Psoas muscle (tissue), 8 donors: ENCODE measurements around the gene POLR3B. TPM values are rescaled to one million over a fixed set of nuclear protein-coding genes. Genes with fewer than 3 reads are reported as not detected.
"Not testable (repeated sequence)": the region's sequence is repeated elsewhere in the genome, so short reads cannot be mapped to it uniquely, and the experiment has no call there.

Source experiments
- ATAC-seq, 4 donors: fragments of 200-7000 bp; cut with Tn5 transposase; one replicate each; pipeline ENCODE4 v1.9.1; 2020; ENCODE audit warnings: moderate library complexity in 3 of 4, mild to moderate bottlenecking in 2 of 4
- DNase-seq, 2 donors: peaks; one replicate each; pipeline ENCODE4 v3.0.0-alpha.2; 2020
- H3K27ac ChIP-seq: fragments of 200-600 bp; one replicate; pipeline ENCODE4 v1.8.0; 2022
- H3K27me3 ChIP-seq, 3 donors: fragments of 200-600 bp in 1 of 3; one replicate each; pipeline versions ENCODE4 v1.6.1 to v1.8.0; 2013 to 2022; ENCODE audit warnings: low read length in 2 of 3, mild to moderate bottlenecking in 2 of 3, moderate library complexity in 1 of 3; ENCODE audit not compliant: insufficient read depth in 3 of 3
- H3K36me3 ChIP-seq, 2 donors: fragments of 200-600 bp in 1 of 2; one replicate each; pipeline versions ENCODE4 v1.6.1 to v1.8.0; 2013 to 2022; ENCODE audit warnings: low read depth in 1 of 2, mild to moderate bottlenecking in 1 of 2, moderate library complexity in 1 of 2; ENCODE audit not compliant: insufficient read depth in 1 of 2
- H3K4me1 ChIP-seq: fragments of 200-600 bp; one replicate; pipeline ENCODE4 v1.8.0; 2022
- H3K4me3 ChIP-seq: fragments of 200-600 bp; one replicate; pipeline ENCODE4 v1.8.0; 2022; ENCODE audit warnings: mild to moderate bottlenecking
- H3K9me3 ChIP-seq: fragments of 200-600 bp; one replicate; pipeline ENCODE4 v1.8.0; 2022
- CTCF ChIP-seq: fragments of 200-600 bp; IDR thresholded peaks from one replicate; pipeline ENCODE4 v1.8.0; 2022; ENCODE audit warnings: antibody characterized with exemption
- WGBS, 3 donors: extraction: QIAGEN DNeasy Blood & Tissue Kit; methylation state at CpG; one replicate each; pipeline versions ENCODE4 v1.1.6 to v1.1.7; 2013; 5-methylcytosine and 5-hydroxymethylcytosine counted together
- intact Hi-C, 2 donors: fragments of 100-400 bp; cut with DNase I; formaldehyde crosslinking; loops; one replicate each; pipeline versions ENCODE4 v1.11.0 to v1.14.2; 2022
- polyA plus RNA-seq, 3 donors: library from polyadenylated mRNA; stranded (reverse); fragments of 200-250 nt; gene quantifications; one replicate each; pipeline ENCODE4 v1.2.3, GENCODE V29; 2013
- total RNA-seq, 4 donors: library from RNA; stranded (reverse); fragmentation: NEBNext Ultra II Directional in 2 of 4; extraction: Animal tissue kit (Norgen Biotek cat#: 25700) in 2 of 4; gene quantifications; one replicate each; pipeline versions ENCODE4 v1.2.1 to v1.2.4, GENCODE V29; 2021 to 2023
- donor health status: healthy with polysubstance abuse.
- donor health status: DM: no; HTN: no; CAD: no; lungs with moderate emphysema.
- donor health status: Bipolar disorder and iron deficiency.
- donor health status: healthy.
- donor health status: DM: yes; HTN: yes; CAD: no.
- donor health status: DM: no; HTN: no; CAD: no.
- donor health status: DM: no; HTN: no; CAD: no.
- donor health status: DM: yes; HTN: yes; CAD: no.

POLR3B gene
- total and polyA plus RNA-seq, 7 donors: 3.6 to 14.0 (median 6.7) TPM

GRCh38 chr12:106369624-106370346 is 12.2 kb downstream of the POLR3B start:
- no peak overlapping the region for H3K4me3 ChIP-seq
- TF ChIP-seq CTCF: no peak
- H3K27me3 ChIP-seq: no peaks in the 10 kb centered on the region
- DNase-seq (no peak), ATAC-seq (no peak)
- intact Hi-C loops: no loop called here
- no peaks in the 10 kb centered on the region for H3K9me3 ChIP-seq
- no peaks in the 10 kb centered on the region for H3K4me1 ChIP-seq
- 84 to 88% (median 86%) methylated on average over 6 of the region's 6 CpGs for WGBS, 3 donors
- peaks cover 0 to 56% of the 10 kb centered on the region in 2 donors for H3K36me3 ChIP-seq
- no peak overlapping the region for H3K27ac ChIP-seq

GRCh38 chr12:106378788-106379187 is 21.2 kb downstream of the POLR3B start:
- Histone ChIP-seq H3K27ac (no peak overlapping the region), H3K27me3 (no peaks in the 10 kb centered on the region), H3K4me1 (no peaks in the 10 kb centered on the region), H3K36me3 (peaks cover 0 to 81% of the 10 kb centered on the region in 2 donors), H3K9me3 (peaks cover 2% of the 10 kb centered on the region), H3K4me3 (no peak overlapping the region)
- 78 to 84% (median 83%) methylated on average over 4 of the region's 4 CpGs for WGBS, 3 donors
- TF ChIP-seq CTCF: no peak
- no peak for ATAC-seq
- intact Hi-C loops: no loop called here
- DNase-seq: no peak

- ATAC-seq: no peak
- 98 to 100% (median 98%) methylated on average over 1 of the region's 1 CpG for WGBS, 3 donors
- no peak overlapping the region for H3K27ac ChIP-seq
Observed at GRCh38 chr12:106380954-106381353, 23.4 kb downstream of the POLR3B start.

GRCh38 chr12:106381866-106382265 is 24.3 kb downstream of the POLR3B start:
- H3K4me3 ChIP-seq, H3K27me3 ChIP-seq, DNase-seq, H3K9me3 ChIP-seq, ATAC-seq, H3K27ac ChIP-seq, H3K4me1 ChIP-seq: not testable (repeated sequence)
- peaks cover 0 to 81% of the 10 kb centered on the region in 2 donors for H3K36me3 ChIP-seq
- intact Hi-C loops: loop anchor here in 1 of 2 donors (10.0 kb wide), 1 partner anchor 723 kb away; no protein-coding TSS in a partner anchor
- 84 to 92% (median 86%) methylated on average over 4 of the region's 4 CpGs for WGBS, 3 donors

More at GRCh38 chr12:106380954-106381353, 23.4 kb downstream of the POLR3B start:
- Histone ChIP-seq H3K4me3 (no peak overlapping the region), H3K4me1 (no peaks in the 10 kb centered on the region), H3K27me3 (no peaks in the 10 kb centered on the region), H3K36me3 (peaks cover 0 to 90% of the 10 kb centered on the region in 2 donors), H3K9me3 (peaks cover 2% of the 10 kb centered on the region)
- DNase-seq: no peak
- intact Hi-C loops: loop anchor here in 1 of 2 donors (10.0 kb wide), 1 partner anchor 724 kb away; no protein-coding TSS in a partner anchor
- TF ChIP-seq CTCF: no peak

- H3K4me3 ChIP-seq: no peak overlapping the region
- H3K27me3 ChIP-seq: no peaks in the 10 kb centered on the region
- ATAC-seq (no peak), DNase-seq (no peak)
- no peaks in the 10 kb centered on the region for H3K4me1 ChIP-seq
- no peak for TF ChIP-seq CTCF
- intact Hi-C loops: loop anchor here (5.0 to 10.0 kb wide), 3 partner anchors 455 to 718 kb away; no protein-coding TSS in a partner anchor
- peaks cover 0 to 34% of the 10 kb centered on the region in 2 donors for H3K36me3 ChIP-seq
- 93 to 95% (median 94%) methylated on average over 5 of the region's 5 CpGs for WGBS, 3 donors
- peaks cover under 1% of the 10 kb centered on the region for H3K9me3 ChIP-seq
- H3K27ac ChIP-seq: no peak overlapping the region
Observed at GRCh38 chr12:106386813-106387535, 29.4 kb downstream of the POLR3B start.
